Measurements from ENCODE around the gene IGF2BP3.

The IGF2BP3 gene

DNA sequence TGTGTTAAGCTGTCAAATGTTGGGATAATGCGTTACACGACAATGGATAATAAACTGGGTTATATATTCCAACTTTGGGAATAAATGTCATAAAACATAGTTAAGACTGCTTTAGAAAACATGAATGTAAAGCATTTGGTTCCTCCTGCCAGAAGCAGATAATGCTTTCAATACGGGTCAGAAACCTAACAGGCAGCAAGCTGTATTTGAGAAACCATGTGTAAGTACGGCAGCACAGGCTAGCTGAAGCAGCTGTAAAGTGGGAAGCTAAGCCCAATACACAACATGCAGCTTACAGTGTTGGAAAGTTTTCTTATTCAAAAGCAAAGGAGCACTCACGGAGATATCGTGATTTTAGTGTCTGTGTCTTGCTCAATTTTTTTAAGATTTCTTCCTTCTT, 124.7 kb downstream of the IGF2BP3 start:
- no peak for ATAC-seq
- TF ChIP-seq BACH2 (CRISPR knock-in tag; IDR thresholded peaks at IDR 0.05; ENCODE audit: borderline replicate concordance) (no peak), PPARA (CRISPR knock-in tag; IDR thresholded peaks at IDR 0.05; ENCODE audit: borderline replicate concordance) (no peak), ZNF565 (CRISPR knock-in tag; conservative IDR thresholded peaks at IDR 0.05; ENCODE audit: low read depth) (no peak), RARB (CRISPR knock-in tag; IDR thresholded peaks at IDR 0.05) (no peak), ESRRG (CRISPR knock-in tag; IDR thresholded peaks at IDR 0.05) (no peak), SNAI2 (CRISPR knock-in tag; IDR thresholded peaks at IDR 0.05) (no peak), ZNF8 (CRISPR knock-in tag; IDR thresholded peaks at IDR 0.05) (no peak), ZFP30 (CRISPR knock-in tag; IDR thresholded peaks at IDR 0.05) (no peak), TCF4 (CRISPR knock-in tag; IDR thresholded peaks at IDR 0.05; ENCODE audit: borderline replicate concordance) (no peak), OSR1 (CRISPR knock-in tag; IDR thresholded peaks at IDR 0.05) (no peak), TOX (CRISPR knock-in tag; IDR thresholded peaks at IDR 0.05; ENCODE audit: borderline replicate concordance) (no peak), ZNF70 (CRISPR knock-in tag; IDR thresholded peaks at IDR 0.05) (no peak), ZC3H10 (CRISPR knock-in tag; IDR thresholded peaks at IDR 0.05) (no peak), ZFP3 (CRISPR knock-in tag; IDR thresholded peaks at IDR 0.05) (no peak)
- TF ChIP-seq, protein P1, sequence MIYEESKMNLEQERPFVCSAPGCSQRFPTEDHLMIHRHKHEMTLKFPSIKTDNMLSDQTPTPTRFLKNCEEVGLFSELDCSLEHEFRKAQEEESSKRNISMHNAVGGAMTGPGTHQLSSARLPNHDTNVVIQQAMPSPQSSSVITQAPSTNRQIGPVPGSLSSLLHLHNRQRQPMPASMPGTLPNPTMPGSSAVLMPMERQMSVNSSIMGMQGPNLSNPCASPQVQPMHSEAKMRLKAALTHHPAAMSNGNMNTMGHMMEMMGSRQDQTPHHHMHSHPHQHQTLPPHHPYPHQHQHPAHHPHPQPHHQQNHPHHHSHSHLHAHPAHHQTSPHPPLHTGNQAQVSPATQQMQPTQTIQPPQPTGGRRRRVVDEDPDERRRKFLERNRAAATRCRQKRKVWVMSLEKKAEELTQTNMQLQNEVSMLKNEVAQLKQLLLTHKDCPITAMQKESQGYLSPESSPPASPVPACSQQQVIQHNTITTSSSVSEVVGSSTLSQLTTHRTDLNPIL (CRISPR knock-in tag; IDR thresholded peaks at IDR 0.05; ENCODE audit: low read depth), result no peak
- TF ChIP-seq, protein P2, sequence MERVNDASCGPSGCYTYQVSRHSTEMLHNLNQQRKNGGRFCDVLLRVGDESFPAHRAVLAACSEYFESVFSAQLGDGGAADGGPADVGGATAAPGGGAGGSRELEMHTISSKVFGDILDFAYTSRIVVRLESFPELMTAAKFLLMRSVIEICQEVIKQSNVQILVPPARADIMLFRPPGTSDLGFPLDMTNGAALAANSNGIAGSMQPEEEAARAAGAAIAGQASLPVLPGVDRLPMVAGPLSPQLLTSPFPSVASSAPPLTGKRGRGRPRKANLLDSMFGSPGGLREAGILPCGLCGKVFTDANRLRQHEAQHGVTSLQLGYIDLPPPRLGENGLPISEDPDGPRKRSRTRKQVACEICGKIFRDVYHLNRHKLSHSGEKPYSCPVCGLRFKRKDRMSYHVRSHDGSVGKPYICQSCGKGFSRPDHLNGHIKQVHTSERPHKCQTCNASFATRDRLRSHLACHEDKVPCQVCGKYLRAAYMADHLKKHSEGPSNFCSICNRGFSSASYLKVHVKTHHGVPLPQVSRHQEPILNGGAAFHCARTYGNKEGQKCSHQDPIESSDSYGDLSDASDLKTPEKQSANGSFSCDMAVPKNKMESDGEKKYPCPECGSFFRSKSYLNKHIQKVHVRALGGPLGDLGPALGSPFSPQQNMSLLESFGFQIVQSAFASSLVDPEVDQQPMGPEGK (CRISPR knock-in tag; IDR thresholded peaks at IDR 0.05; ENCODE audit: borderline replicate concordance), result no peak
- TF ChIP-seq, protein P3, sequence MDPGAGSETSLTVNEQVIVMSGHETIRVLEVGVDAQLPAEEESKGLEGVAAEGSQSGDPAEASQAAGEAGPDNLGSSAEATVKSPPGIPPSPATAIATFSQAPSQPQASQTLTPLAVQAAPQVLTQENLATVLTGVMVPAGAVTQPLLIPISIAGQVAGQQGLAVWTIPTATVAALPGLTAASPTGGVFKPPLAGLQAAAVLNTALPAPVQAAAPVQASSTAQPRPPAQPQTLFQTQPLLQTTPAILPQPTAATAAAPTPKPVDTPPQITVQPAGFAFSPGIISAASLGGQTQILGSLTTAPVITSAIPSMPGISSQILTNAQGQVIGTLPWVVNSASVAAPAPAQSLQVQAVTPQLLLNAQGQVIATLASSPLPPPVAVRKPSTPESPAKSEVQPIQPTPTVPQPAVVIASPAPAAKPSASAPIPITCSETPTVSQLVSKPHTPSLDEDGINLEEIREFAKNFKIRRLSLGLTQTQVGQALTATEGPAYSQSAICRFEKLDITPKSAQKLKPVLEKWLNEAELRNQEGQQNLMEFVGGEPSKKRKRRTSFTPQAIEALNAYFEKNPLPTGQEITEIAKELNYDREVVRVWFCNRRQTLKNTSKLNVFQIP (CRISPR knock-in tag; IDR thresholded peaks at IDR 0.05; ENCODE audit: borderline replicate concordance, low read depth), result no peak
- TF ChIP-seq, protein P4, sequence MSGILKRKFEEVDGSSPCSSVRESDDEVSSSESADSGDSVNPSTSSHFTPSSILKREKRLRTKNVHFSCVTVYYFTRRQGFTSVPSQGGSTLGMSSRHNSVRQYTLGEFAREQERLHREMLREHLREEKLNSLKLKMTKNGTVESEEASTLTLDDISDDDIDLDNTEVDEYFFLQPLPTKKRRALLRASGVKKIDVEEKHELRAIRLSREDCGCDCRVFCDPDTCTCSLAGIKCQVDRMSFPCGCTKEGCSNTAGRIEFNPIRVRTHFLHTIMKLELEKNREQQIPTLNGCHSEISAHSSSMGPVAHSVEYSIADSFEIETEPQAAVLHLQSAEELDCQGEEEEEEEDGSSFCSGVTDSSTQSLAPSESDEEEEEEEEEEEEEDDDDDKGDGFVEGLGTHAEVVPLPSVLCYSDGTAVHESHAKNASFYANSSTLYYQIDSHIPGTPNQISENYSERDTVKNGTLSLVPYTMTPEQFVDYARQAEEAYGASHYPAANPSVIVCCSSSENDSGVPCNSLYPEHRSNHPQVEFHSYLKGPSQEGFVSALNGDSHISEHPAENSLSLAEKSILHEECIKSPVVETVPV (CRISPR knock-in tag; IDR thresholded peaks at IDR 0.05), result no peak

DNA sequence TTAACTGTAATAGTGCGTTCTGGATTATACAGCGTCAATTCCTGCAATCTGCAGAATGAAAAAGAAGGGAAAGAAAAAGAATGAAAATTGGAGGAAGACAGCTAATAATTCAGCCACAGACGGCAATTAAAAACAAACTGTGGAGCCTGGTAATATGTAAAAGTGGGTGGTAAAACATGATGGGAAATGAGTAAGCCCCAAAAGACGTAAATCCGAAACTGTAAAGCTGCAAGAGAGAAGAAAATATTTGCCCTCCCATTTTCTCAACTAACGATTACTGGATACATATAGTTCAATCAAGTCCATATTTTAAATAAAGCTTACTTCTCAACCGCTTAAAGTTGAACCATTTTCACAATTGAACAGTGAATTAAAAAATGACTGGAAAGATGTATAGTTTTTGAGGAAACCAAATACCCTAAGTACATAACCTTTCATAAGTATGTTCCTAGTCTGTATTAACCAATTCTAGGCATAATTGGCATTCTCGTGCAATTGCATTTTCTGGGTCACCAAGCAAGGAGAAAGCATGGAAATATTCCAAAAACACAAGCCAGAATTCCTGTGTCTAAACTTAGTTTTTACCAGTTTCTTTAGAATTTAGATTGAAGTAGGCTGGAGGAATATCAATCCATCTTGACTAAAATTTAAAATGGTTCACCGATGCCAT, 126.3 kb downstream of the IGF2BP3 start:
- ATAC-seq, result no peak
- no peak for TF ChIP-seq TCF4 (CRISPR knock-in tag; IDR thresholded peaks at IDR 0.05; ENCODE audit: borderline replicate concordance)
- no peak for TF ChIP-seq ZC3H10 (CRISPR knock-in tag; IDR thresholded peaks at IDR 0.05)
- TF ChIP-seq, protein P3 (CRISPR knock-in tag; IDR thresholded peaks at IDR 0.05; ENCODE audit: borderline replicate concordance, low read depth), result no peak
- no peak for TF ChIP-seq BACH2 (CRISPR knock-in tag; IDR thresholded peaks at IDR 0.05; ENCODE audit: borderline replicate concordance)
- no peak for TF ChIP-seq ZNF70 (CRISPR knock-in tag; IDR thresholded peaks at IDR 0.05)
- TF ChIP-seq, protein P1 (CRISPR knock-in tag; IDR thresholded peaks at IDR 0.05; ENCODE audit: low read depth), result no peak
- TF ChIP-seq CSDC2 (CRISPR knock-in tag; IDR thresholded peaks at IDR 0.05), result no peak
- no peak for TF ChIP-seq OSR1 (CRISPR knock-in tag; IDR thresholded peaks at IDR 0.05)
- TF ChIP-seq ZFP30 (CRISPR knock-in tag; IDR thresholded peaks at IDR 0.05), result no peak
- TF ChIP-seq, protein P5, sequence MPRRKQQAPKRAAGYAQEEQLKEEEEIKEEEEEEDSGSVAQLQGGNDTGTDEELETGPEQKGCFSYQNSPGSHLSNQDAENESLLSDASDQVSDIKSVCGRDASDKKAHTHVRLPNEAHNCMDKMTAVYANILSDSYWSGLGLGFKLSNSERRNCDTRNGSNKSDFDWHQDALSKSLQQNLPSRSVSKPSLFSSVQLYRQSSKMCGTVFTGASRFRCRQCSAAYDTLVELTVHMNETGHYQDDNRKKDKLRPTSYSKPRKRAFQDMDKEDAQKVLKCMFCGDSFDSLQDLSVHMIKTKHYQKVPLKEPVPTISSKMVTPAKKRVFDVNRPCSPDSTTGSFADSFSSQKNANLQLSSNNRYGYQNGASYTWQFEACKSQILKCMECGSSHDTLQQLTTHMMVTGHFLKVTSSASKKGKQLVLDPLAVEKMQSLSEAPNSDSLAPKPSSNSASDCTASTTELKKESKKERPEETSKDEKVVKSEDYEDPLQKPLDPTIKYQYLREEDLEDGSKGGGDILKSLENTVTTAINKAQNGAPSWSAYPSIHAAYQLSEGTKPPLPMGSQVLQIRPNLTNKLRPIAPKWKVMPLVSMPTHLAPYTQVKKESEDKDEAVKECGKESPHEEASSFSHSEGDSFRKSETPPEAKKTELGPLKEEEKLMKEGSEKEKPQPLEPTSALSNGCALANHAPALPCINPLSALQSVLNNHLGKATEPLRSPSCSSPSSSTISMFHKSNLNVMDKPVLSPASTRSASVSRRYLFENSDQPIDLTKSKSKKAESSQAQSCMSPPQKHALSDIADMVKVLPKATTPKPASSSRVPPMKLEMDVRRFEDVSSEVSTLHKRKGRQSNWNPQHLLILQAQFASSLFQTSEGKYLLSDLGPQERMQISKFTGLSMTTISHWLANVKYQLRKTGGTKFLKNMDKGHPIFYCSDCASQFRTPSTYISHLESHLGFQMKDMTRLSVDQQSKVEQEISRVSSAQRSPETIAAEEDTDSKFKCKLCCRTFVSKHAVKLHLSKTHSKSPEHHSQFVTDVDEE (CRISPR knock-in tag; IDR thresholded peaks at IDR 0.05), result no peak
- no peak for TF ChIP-seq ZNF565 (CRISPR knock-in tag; conservative IDR thresholded peaks at IDR 0.05; ENCODE audit: low read depth)
- no peak for TF ChIP-seq RARB (CRISPR knock-in tag; IDR thresholded peaks at IDR 0.05)
- TF ChIP-seq GLIS3 (CRISPR knock-in tag; IDR thresholded peaks at IDR 0.05), result no peak
- TF ChIP-seq, protein P4 (CRISPR knock-in tag; IDR thresholded peaks at IDR 0.05), result no peak
- no peak for TF ChIP-seq ARNTL (CRISPR knock-in tag; IDR thresholded peaks at IDR 0.05; ENCODE audit: borderline replicate concordance, low read depth)
- TF ChIP-seq PPARA (CRISPR knock-in tag; IDR thresholded peaks at IDR 0.05; ENCODE audit: borderline replicate concordance), result no peak
- no peak for TF ChIP-seq ISL1 (CRISPR knock-in tag; IDR thresholded peaks at IDR 0.05)

Data from SK-N-SH treated with all-trans-retinoic acid at 6 μM for 48 hours (cell line).